GM19240 (cell line): ENCODE results near the gene PRM3.
"Not testable (repeated sequence)": the region's sequence is repeated elsewhere in the genome, so short reads cannot be mapped to it uniquely, and the experiment has no call there.

Experiments used
- DNase-seq: peaks from one replicate; pipeline ENCODE4 v3.0.0; 2011; ENCODE audit warnings: low spot score; ENCODE audit not compliant: insufficient read length

Gene PRM3

DNA sequence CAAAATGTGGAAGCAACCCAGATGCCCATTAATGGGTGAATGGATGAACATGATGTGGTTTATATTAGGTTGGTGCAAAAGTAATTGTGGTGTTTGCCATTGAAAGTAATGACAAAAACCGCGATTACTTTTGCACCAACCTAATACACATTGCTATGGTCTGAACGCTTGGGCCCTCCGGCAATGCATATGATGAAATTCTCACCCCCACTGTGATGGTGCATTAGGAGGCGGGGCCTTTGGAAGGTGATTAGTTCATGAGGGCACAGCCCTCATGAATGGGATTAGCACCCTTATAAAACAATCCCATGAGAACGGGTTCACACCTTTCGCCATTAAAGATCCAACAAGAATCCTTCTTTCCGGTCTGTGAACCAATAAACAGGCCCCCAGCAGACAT, 33.0 kb upstream of the PRM3 start:
- no peak for DNase-seq

GRCh38 chr16:11303405-11304138, 30.1 kb upstream of the PRM3 start:
- DNase-seq = no peak

GRCh38 chr16:11302977-11303376, 29.5 kb upstream of the PRM3 start:
- DNase-seq = no peak

DNA sequence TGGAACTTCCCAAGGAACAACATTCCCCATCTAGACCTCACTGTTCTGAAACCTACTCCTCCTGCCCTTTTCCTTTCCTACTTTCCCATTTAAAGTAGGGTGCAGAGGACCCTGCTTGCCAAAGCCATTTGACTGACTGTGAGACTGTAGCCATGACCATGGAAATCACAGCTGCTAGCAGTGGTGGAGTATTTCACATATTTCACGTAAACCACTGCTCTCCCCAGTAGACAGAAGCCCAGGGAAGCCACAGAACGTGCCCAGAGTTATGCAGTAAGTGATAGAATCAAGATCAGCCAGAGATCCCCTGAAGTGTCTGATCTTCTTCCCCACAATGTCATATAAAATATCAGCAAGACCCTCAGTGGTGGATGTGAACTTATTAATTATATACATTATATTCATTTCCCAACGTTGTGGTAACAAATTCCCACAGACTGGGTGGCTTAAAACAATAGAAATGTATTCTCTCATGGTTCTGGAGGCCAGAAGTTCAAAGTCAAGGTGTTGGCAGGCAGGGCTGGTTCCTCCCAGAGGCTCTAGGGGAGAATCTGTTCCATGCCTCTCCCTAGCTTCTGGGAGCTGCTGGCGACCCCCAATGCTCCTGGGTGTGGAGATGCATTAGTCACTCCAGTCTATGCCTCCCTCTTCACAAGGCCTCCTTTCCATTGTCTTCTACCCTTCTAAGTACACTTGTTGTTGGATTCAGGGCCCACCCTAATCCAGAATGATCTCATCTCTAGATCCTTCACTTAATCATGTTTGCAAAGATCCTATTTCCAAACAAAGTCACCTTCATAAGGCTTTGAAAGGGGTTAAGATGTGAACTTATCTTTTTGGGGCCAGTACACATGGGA, 28.4 kb upstream of the PRM3 start:
- DNase-seq = no peak

DNA sequence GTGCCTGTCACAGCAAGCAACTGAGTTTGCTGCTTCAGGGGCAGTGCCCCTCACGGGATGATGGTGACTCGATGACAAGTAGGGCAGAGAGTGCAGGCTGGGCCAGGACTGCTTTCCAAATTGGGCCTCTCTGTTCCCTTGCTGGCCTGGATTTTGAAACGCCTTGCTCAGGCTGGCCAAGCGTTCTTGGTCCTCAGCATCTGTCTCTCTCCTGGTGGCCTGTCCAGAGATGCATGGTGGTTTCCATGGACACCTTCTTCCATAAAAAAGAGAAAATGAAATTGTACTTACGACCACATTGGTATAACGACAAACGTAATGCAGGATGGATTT, 27.1 kb upstream of the PRM3 start:
- DNase-seq = no peak

DNA sequence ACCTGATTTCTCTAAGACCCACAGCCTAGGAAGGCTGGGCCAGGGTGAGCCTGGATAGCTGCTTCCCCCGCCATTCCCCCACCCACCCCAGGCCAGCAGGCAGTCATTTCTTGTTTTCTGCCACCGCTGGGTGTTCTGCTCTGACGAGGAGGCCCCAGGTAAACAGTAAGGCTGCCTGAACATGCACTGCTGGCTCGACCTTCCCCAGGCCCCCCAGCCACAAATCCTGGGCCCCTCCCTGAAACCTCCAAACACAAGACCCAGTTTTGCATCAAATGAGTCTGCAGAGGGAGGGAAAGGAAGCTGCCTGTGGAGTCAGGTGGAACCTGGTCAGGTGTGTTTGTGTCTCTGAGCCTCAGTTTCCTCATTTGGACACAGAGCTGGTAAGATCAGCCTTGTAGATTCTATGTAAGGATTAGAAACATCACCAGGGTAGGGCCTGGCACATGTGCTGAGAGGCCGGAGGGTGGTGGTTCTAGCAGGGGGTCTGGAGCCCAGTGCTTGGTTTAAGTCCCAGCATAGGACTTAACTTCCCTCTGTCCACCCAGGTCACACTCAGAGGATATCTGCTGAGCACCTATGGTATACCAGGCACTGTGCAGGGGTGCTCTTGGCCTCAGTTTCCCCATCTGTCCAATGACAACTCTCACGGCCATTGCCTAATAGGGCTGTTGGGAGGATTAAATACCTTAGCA, 26.6 kb upstream of the PRM3 start:
- DNase-seq = no peak

GRCh38 chr16:11298950-11299547, 25.6 kb upstream of the PRM3 start:
- not testable (repeated sequence) for DNase-seq

GRCh38 chr16:11298143-11298900, 24.9 kb upstream of the PRM3 start:
- no peak for DNase-seq

DNA sequence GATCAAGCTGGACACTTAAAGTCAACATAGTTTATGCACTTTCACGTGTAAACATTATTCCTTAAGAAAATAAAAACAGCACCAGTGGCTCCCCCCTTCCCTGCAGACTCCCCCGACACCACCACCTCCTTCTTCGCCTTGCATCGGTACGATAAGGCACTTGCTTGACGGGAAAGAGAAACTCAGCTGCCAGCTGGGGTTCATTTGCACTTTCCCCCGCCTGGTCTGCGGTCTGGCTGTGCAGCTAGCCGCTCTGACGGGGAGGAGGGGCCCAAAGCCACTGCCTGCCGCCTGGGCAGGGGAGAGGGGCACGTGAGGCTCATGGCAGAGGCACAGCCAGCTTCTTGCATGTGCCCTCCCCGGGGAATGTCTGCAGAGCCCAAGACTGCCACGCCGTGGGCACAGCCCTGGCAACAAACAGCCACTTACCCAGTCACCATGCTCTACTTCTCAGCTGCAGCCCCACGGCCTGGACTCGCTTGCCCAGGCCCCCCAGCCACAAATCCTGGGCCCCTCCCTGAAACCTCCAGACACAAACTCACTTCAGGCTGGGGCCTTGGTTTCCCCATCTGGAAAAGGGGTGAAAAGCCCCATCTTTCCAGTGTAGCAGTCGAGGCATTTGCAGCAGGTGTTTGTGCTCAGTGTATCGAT, 24.2 kb upstream of the PRM3 start:
- peak; percentile 59 for DNase-seq

DNA sequence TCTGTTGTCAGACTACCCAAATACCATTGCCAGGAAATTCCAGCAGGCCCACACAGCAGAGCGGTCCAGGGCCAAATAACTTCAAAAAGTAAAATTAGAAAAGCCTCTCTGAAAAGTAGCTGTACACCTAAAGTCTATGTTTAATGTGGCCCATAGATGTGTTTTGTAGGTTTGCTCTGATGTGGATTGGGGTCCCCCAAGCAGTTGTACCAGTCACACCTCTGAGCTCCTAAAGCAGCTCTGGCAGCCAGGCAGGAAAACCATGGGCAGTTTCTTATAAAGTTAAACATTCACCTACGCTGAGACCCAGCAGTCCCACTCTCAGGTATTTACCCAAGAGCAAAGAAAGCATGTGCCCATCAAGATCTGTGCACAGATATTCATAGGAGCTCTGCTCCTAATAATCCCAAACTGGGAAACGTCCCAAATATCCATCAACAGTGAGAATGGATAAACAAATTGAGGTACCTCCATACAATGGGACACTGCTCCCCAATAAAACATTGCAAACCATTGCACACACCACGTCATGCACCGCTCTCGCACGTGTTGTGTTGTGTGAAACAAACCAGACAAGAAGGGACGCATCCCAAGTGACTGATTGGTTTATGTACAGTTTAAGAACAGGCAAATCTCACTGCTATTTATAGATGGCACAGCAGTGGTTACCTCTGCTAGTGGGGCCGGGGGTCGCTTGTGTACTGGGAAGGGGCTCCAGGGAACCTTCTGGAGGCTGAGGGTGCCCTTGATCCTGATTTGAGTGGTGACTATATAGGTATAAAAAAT, 23.5 kb upstream of the PRM3 start:
- no peak for DNase-seq

DNA sequence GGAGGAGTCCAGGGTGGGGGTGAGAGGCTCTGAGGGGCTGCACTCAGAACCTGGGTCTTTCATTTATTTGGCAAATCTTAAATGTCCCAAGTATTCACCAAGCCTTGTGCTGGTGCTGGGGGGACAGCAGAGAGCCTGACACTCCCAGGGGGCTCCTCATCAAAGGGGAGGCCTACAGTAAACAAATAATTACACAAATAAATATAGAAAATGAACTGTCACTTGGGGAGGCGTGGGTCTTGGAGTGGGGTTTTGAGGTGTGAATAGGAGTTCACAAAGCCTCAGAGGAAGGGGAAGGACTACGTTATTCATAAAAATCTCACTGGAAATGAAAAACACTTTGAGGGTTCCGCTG, 22.9 kb upstream of the PRM3 start:
- no peak for DNase-seq

DNA sequence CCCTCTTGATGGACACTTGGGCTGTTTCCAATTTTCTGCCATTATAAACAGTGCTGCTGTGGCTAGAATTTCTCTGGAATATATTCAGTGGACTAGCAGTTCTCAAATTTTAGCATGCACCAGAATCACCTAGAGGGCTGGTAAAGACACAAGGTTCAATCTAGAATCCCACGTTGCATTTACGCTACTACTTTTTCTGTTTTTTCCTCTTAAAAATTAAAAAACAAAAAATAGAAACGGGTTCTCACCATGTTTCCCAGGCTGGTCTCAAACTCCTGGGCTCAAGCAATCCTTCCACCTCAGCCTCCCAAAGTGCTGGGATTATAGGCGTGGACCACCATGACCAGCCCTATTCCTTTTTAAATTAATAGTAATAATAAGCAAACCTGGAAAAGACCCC, 22.2 kb upstream of the PRM3 start:
- no peak for DNase-seq

GRCh38 chr16:11292076-11292748, 18.8 kb upstream of the PRM3 start:
- DNase-seq = no peak

GRCh38 chr16:11291091-11291703, 17.8 kb upstream of the PRM3 start:
- no peak for DNase-seq

DNA sequence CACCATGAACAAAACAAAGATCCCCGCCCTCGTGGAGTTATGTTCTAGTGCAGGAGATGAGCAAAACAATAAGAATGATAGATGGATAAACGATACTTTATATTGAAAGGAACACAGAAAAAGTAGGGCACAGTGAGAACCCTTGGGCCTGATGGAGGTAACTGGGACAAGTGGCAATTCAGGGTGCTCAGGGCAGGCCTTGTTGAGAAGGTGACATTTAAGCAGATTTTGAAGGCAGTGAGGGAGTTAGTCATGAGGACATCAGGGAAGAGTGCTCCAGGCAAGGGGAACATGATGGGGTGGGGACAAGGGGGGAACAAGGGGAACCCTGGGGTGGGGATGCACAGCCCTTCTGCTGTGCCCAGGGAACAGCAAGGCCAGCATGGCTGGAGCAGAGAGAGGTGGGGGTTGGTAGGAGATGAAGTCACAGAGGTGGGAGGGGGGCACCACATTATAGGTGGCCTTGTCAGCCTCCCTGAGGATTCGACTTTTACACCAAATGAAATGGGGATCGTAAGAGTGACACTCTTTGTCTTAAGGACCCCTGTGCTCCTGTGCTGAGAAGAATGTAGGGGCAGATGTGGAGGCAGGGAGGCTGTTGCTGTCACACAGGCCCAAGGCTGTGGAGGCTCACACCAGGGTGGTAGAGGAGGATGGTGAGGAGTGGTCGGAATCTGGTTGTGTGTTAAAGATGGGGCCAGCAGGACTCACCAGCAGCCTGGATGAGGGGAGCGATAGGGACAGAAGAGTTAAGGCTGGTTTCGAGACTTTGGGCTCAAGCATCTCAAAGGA, 16.9 kb upstream of the PRM3 start:
- no peak for DNase-seq

DNA sequence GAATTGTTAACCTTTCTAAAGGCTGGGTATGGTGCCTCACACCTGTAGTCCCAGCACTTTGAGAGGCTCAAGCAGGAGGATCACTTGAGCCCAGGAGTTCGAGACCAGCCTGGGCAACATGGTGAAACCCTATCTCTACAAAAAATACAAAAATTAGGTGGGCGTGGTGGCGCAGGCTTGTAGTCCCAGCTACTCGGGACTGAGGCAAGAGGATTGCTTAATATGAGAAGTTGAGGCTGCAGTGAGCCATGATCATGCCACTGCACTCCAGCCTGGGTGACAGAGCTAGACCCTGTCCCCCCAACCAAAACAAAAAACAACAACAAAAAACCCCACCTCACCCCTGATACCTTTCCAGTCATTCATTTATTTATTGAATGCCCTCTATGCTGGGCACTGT, 16.3 kb upstream of the PRM3 start:
- not testable (repeated sequence) for DNase-seq

- DNase-seq = no peak
Measured at GRCh38 chr16:11289202-11289601, 15.8 kb upstream of the PRM3 start.

GRCh38 chr16:11285842-11286241, 12.4 kb upstream of the PRM3 start:
- no peak for DNase-seq
